Colonic mucosa (tissue), 4 donors: ENCODE data around the gene PRKACG. TPM values are rescaled to one million over a fixed set of nuclear protein-coding genes. Genes with fewer than 3 reads are reported as not detected.

Source experiments
- DNase-seq: peaks from one replicate; pipeline ENCODE4 v3.0.0-alpha.2; 2020
- H3K27ac ChIP-seq: fragments of 200-600 bp; one replicate; pipeline ENCODE4 v1.8.0; 2021
- H3K27me3 ChIP-seq: fragments of 200-600 bp; one replicate; pipeline ENCODE4 v1.8.0; 2021
- H3K36me3 ChIP-seq: fragments of 200-600 bp; one replicate; pipeline ENCODE4 v1.8.0; 2021
- H3K4me1 ChIP-seq: fragments of 200-600 bp; one replicate; pipeline ENCODE4 v1.8.0; 2021; ENCODE audit warnings: mild to moderate bottlenecking
- H3K4me3 ChIP-seq: fragments of 200-600 bp; one replicate; pipeline ENCODE4 v1.8.0; 2021
- H3K9ac ChIP-seq, 2 donors: one replicate each; pipeline ENCODE4 v1.7.0; 2013; ENCODE audit warnings: control low read depth in 2 of 2, low read depth in 2 of 2, low read length in 2 of 2
- H3K9me3 ChIP-seq: fragments of 200-600 bp; one replicate; pipeline ENCODE4 v1.8.0; 2021
- CTCF ChIP-seq: fragments of 200-600 bp; IDR thresholded peaks from one replicate; pipeline ENCODE4 v1.8.0; 2022; ENCODE audit warnings: antibody characterized with exemption, mild to moderate bottlenecking
- intact Hi-C: fragments of 100-400 bp; cut with DNase I; formaldehyde crosslinking; loops from one replicate; pipeline ENCODE4 v1.14.1; 2022
- total RNA-seq, 2 donors: library from RNA; stranded (reverse); fragmentation: NEBNext Ultra II Directional in 1 of 2; extraction: Animal tissue kit (Norgen Biotek cat#: 25700) in 1 of 2; gene quantifications; one replicate each; pipeline ENCODE4 v1.2.1, GENCODE V29; 2021
- donor health status: healthy.
- donor health status: DM: no; HTN: no; CAD: no.
- donor health status: DM: no; HTN: no; CAD: no.

PRKACG gene
- total RNA-seq, 2 donors from 2014 or later = not detected

- Histone ChIP-seq H3K9ac (peak overlapping the region in 1 of 2 donors; percentile 21), H3K4me3 (peak overlapping the region; percentile 10), H3K27ac (peak overlapping the region; percentile 66), H3K36me3 (no peaks in the 10 kb centered on the region), H3K9me3 (no peaks in the 10 kb centered on the region), H3K27me3 (no peaks in the 10 kb centered on the region), H3K4me1 (peaks cover 14% of the 10 kb centered on the region)
- TF ChIP-seq CTCF = no peak
- intact Hi-C loops = no loop called here
- DNase-seq = no peak
Observed at GRCh38 chr9:68975365-68976043, 38.4 kb downstream of the PRKACG start.

- peak overlapping the region; percentile 66 for H3K27ac ChIP-seq
- intact Hi-C loops = no loop called here
- H3K27me3 ChIP-seq = no peaks in the 10 kb centered on the region
- DNase-seq = no peak
- no peaks in the 10 kb centered on the region for H3K36me3 ChIP-seq
- peaks cover 8% of the 10 kb centered on the region for H3K4me1 ChIP-seq
- H3K9me3 ChIP-seq = no peaks in the 10 kb centered on the region
- peak overlapping the region; percentile 10 for H3K4me3 ChIP-seq
- TF ChIP-seq CTCF = no peak
- no peak overlapping the region for H3K9ac ChIP-seq
Observed at GRCh38 chr9:68974901-68975300, 39.0 kb downstream of the PRKACG start.

- no peak for DNase-seq
- Histone ChIP-seq H3K9me3 (no peaks in the 10 kb centered on the region), H3K9ac (no peak overlapping the region), H3K4me3 (peak overlapping the region; percentile 10), H3K4me1 (peaks cover 7% of the 10 kb centered on the region), H3K27me3 (no peaks in the 10 kb centered on the region), H3K36me3 (no peaks in the 10 kb centered on the region), H3K27ac (peak overlapping the region; percentile 66)
- intact Hi-C loops = no loop called here
- TF ChIP-seq CTCF = no peak
Observed at GRCh38 chr9:68974431-68974830, 39.5 kb downstream of the PRKACG start.

DNA sequence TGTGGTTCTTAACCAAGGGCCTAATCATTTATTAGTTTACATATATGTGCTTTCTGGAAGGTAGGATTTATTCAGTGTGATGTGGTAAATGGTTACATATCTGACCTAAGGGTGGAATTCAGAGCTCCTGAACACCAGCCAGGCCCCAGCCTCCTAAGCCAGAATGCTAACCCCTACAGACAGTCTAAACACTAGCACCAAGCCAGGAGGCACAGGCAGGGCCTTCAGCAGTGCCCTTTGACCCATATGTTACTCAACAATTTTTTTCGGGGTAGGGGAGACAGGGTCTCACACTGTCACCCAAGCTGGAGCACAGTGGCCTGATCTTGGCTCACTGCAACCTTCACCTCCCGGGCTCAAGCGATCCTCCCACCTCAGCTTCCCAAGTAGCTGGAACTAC lies 40.3 kb downstream of the PRKACG start:
- H3K9ac ChIP-seq = no peak overlapping the region
- H3K9me3 ChIP-seq = no peaks in the 10 kb centered on the region
- no peak for DNase-seq
- intact Hi-C loops = no loop called here
- no peaks in the 10 kb centered on the region for H3K27me3 ChIP-seq
- H3K27ac ChIP-seq = peak overlapping the region; percentile 25
- H3K36me3 ChIP-seq = no peaks in the 10 kb centered on the region
- TF ChIP-seq CTCF = no peak
- no peak overlapping the region for H3K4me3 ChIP-seq
- peaks cover 7% of the 10 kb centered on the region for H3K4me1 ChIP-seq

DNA sequence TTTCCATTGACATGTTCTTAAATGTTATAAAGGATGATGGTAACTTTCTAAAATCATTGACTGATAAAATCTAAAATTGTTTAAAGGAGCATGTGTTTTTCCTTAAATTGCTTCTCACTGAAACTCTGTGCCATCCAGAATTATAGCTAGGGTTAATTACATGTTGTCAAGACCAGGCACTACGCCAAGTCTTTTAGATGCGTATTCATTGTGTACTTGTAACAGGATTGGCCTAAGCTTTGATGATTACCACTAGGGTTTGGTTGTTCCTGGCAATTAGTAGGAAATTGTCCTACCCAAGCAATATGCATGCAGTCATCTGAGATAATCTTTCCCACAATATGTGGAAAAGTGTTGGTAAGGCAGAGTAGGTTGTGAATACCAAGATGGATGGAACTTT lies 43.8 kb downstream of the PRKACG start:
- Histone ChIP-seq H3K27ac (peak overlapping the region; percentile 76), H3K9me3 (no peaks in the 10 kb centered on the region), H3K9ac (no peak overlapping the region), H3K4me1 (peaks cover 7% of the 10 kb centered on the region), H3K4me3 (no peak overlapping the region), H3K36me3 (no peaks in the 10 kb centered on the region), H3K27me3 (no peaks in the 10 kb centered on the region)
- DNase-seq = peak; percentile 85
- TF ChIP-seq CTCF = no peak
- intact Hi-C loops = no loop called here
